HG03342 (cell line): Measurements from ENCODE around the gene IFT25.

ENCODE experiments used
- ATAC-seq: cut with Tn5 transposase; IDR thresholded peaks from one replicate; pipeline ENCODE4 v1.9.1; 2021; ENCODE audit warnings: mild to moderate bottlenecking, moderate library complexity; ENCODE audit not compliant: unreplicated experiment

IFT25 gene

GRCh38 chr1:53957194-53957818 is 11.8 kb upstream of the IFT25 start:
- ATAC-seq, result no peak

GRCh38 chr1:53956308-53957168 is 11.0 kb upstream of the IFT25 start:
- ATAC-seq, result no peak

- ATAC-seq, result no peak
Observed at GRCh38 chr1:53954128-53954527, 8.6 kb upstream of the IFT25 start.

GRCh38 chr1:53951697-53952096 is 6.2 kb upstream of the IFT25 start:
- ATAC-seq, result no peak

- ATAC-seq, result no peak
Observed at GRCh38 chr1:53949023-53949990, 3.8 kb upstream of the IFT25 start.

GRCh38 chr1:53948291-53948690 is 2.8 kb upstream of the IFT25 start:
- ATAC-seq, result no peak

- ATAC-seq, result no peak
Observed at GRCh38 chr1:53947172-53947907, 1.8 kb upstream of the IFT25 start.

GRCh38 chr1:53946252-53947171 is 1.0 kb upstream of the IFT25 start, which contains the start of gene LRRC42:
LRRC42 (plus strand) TSS chr1:53946350; CDS start chr1:53952000, 5,650 bp downstream.
- ATAC-seq, result peak; percentile 63

GRCh38 chr1:53945183-53945432 is 391 bp downstream of the IFT25 start:
- ATAC-seq, result no peak

GRCh38 chr1:53944469-53945182 is 873 bp downstream of the IFT25 start:
- ATAC-seq, result no peak

GRCh38 chr1:53943490-53944043 is 1.9 kb downstream of the IFT25 start:
- no peak for ATAC-seq

- no peak for ATAC-seq
Observed at GRCh38 chr1:53943090-53943489, 2.4 kb downstream of the IFT25 start.

- ATAC-seq, result no peak
Observed at GRCh38 chr1:53942127-53942957, 3.2 kb downstream of the IFT25 start.

GRCh38 chr1:53938136-53938830 is 7.2 kb downstream of the IFT25 start:
- ATAC-seq, result no peak

GRCh38 chr1:53936430-53936829 is 9.1 kb downstream of the IFT25 start:
- ATAC-seq, result no peak

GRCh38 chr1:53934170-53934765 is 11.2 kb downstream of the IFT25 start:
- ATAC-seq, result no peak

GRCh38 chr1:53931523-53931922 is 14.0 kb downstream of the IFT25 start:
- ATAC-seq, result no peak
